ENCODE data around the gene TMEM255B. TPM values are rescaled to one million over a fixed set of nuclear protein-coding genes. Genes with fewer than 3 reads are reported as not detected.

Gene TMEM255B
- total and polyA plus RNA-seq, 2 of the 4 experiments (the other 2 are of a cell fraction), result 0.36 to 0.94 TPM

DNA sequence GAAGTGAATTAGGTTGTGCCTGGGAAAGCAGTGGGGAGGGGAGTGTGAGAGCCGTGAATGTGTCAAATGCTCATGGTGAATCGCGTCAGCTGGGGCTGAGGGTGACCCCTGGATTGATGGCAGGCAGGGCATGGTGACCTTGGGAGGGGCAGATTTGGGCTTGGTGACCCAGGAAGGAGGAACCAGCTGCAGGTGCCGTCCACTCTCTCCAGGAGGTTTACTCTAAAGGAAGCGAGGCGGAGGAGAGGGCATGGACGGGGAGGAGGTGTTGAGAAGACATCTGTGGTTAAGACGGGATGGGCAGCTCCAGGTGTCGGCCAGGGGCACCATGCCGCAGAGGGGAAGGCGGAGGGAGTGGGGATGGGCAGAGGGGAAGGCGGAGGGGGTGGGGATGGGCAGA, 28.7 kb downstream of the TMEM255B start:
- TF ChIP-seq MXI1 (IDR thresholded peaks at IDR 0.05; ENCODE audit: borderline replicate concordance, low read depth, low read length) (no peak), MAZ (IDR thresholded peaks at IDR 0.05; ENCODE audit: borderline replicate concordance, low read depth, low read length) (no peak), FOS (IDR thresholded peaks at IDR 0.05; ENCODE audit: low read depth, low read length) (no peak), POLR2A (IDR thresholded peaks at IDR 0.05; ENCODE audit: low read depth, low read length) (no peak), BHLHE40 (IDR thresholded peaks at IDR 0.05; ENCODE audit: low read depth, low read length) (no peak), MAFK (IDR thresholded peaks at IDR 0.05; ENCODE audit: low read depth, low read length) (no peak), RFX5 (IDR thresholded peaks at IDR 0.05; ENCODE audit: low read depth, low read length) (no peak), SMC3 (IDR thresholded peaks at IDR 0.05; ENCODE audit: low read depth, low read length) (no peak), NFE2L2 (IDR thresholded peaks at IDR 0.05; ENCODE audit: low read depth, low read length) (no peak), CHD1 (IDR thresholded peaks at IDR 0.05; ENCODE audit: low read depth, low read length) (no peak), RCOR1 (IDR thresholded peaks at IDR 0.05; ENCODE audit: insufficient replicate concordance, low read length) (no peak), RAD21 (IDR thresholded peaks at IDR 0.05; ENCODE audit: low read length) (no peak), CEBPB (IDR thresholded peaks at IDR 0.05; ENCODE audit: low read depth, low read length) (no peak)
- TF ChIP-seq, protein P1, sequence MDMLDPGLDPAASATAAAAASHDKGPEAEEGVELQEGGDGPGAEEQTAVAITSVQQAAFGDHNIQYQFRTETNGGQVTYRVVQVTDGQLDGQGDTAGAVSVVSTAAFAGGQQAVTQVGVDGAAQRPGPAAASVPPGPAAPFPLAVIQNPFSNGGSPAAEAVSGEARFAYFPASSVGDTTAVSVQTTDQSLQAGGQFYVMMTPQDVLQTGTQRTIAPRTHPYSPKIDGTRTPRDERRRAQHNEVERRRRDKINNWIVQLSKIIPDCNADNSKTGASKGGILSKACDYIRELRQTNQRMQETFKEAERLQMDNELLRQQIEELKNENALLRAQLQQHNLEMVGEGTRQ (IDR thresholded peaks at IDR 0.05; ENCODE audit: low read depth, low read length), result no peak
- TF ChIP-seq, protein P2, sequence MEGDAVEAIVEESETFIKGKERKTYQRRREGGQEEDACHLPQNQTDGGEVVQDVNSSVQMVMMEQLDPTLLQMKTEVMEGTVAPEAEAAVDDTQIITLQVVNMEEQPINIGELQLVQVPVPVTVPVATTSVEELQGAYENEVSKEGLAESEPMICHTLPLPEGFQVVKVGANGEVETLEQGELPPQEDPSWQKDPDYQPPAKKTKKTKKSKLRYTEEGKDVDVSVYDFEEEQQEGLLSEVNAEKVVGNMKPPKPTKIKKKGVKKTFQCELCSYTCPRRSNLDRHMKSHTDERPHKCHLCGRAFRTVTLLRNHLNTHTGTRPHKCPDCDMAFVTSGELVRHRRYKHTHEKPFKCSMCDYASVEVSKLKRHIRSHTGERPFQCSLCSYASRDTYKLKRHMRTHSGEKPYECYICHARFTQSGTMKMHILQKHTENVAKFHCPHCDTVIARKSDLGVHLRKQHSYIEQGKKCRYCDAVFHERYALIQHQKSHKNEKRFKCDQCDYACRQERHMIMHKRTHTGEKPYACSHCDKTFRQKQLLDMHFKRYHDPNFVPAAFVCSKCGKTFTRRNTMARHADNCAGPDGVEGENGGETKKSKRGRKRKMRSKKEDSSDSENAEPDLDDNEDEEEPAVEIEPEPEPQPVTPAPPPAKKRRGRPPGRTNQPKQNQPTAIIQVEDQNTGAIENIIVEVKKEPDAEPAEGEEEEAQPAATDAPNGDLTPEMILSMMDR (conservative IDR thresholded peaks at IDR 0.05; ENCODE audit: low read depth, low read length), result no peak
- TF ChIP-seq, protein P3, sequence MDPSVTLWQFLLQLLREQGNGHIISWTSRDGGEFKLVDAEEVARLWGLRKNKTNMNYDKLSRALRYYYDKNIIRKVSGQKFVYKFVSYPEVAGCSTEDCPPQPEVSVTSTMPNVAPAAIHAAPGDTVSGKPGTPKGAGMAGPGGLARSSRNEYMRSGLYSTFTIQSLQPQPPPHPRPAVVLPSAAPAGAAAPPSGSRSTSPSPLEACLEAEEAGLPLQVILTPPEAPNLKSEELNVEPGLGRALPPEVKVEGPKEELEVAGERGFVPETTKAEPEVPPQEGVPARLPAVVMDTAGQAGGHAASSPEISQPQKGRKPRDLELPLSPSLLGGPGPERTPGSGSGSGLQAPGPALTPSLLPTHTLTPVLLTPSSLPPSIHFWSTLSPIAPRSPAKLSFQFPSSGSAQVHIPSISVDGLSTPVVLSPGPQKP (IDR thresholded peaks at IDR 0.05; ENCODE audit: borderline replicate concordance, low read depth, low read length), result no peak
- no TSS peak for BruUV-seq (replicated peaks)
- no peak overlapping the region for H2BK120ac ChIP-seq (ENCODE audit: low read depth, low read length)
- no peak overlapping the region for H4K8ac ChIP-seq (ENCODE audit: low read depth in 2 of 2, low read length in 2 of 2)
- peaks cover 6% of the 10 kb centered on the region; the same call in 1 of the 2 replicates for H3K4me1 ChIP-seq (ENCODE audit: control insufficient read depth, insufficient read depth, low read length)
- H2AK5ac ChIP-seq (ENCODE audit: low read depth, low read length), result no peak overlapping the region
- no peak overlapping the region for H3K4me3 ChIP-seq (ENCODE audit: insufficient read depth, low read depth, low read length)
- H3K9me1 ChIP-seq (ENCODE audit: insufficient read depth, low read length), result peaks cover 10% of the 10 kb centered on the region
- CTCF ChIA-PET, result no interaction called here
- H3K18ac ChIP-seq (ENCODE audit: low read depth, low read length), result no peak overlapping the region
- no peak overlapping the region for H2BK20ac ChIP-seq (ENCODE audit: low read depth, low read length)
- no peak overlapping the region for H3K27ac ChIP-seq (ENCODE audit: insufficient read depth, low read length)
- no peak overlapping the region for H3K4ac ChIP-seq (ENCODE audit: low read depth, low read length)
- H2BK5ac ChIP-seq (ENCODE audit: low read depth, low read length, poor library complexity, severe bottlenecking), result no peak overlapping the region
- H3K56ac ChIP-seq (ENCODE audit: extremely low read depth, insufficient read depth, low read length), result no peak overlapping the region
- H3K14ac ChIP-seq (replicated peaks; ENCODE audit: low read depth, low read length), result no peak overlapping the region
- H4K5ac ChIP-seq (ENCODE audit: low read depth, low read length), result no peak overlapping the region
- WGBS, 2 experiments (ENCODE audit: extremely low coverage in 2 of 2, insufficient read length in 1 of 2), result 80% methylated on average over 1 of the region's 12 CpGs; no CpG with 5 or more reads in 1 of the 2 experiments
- no peak overlapping the region for H3K9ac ChIP-seq (ENCODE audit: low read depth, low read length)
- H2AFZ ChIP-seq (replicated peaks; ENCODE audit: low read length, poor library complexity), result no peak overlapping the region
- dilution Hi-C loops (cut with HindIII; ENCODE audit: low sequenced_read_pairs, unreplicated experiment), result no loop called here
- H2AK9ac ChIP-seq (replicated peaks; ENCODE audit: low read depth, low read length, poor library complexity), result no peak overlapping the region
- H2BK15ac ChIP-seq (ENCODE audit: low read depth, low read length), result no peak overlapping the region
- H3K27me3 ChIP-seq (ENCODE audit: control insufficient read depth, insufficient read depth, low read length), result peaks cover 18% of the 10 kb centered on the region
- H4K20me1 ChIP-seq (ENCODE audit: insufficient read depth, low read length), result peaks cover 7% of the 10 kb centered on the region; the same call in 1 of the 2 replicates
- in situ Hi-C loops (cut with MboI; ENCODE audit: low sequenced_read_pairs), result no loop called here
- no peak overlapping the region for H3K23ac ChIP-seq (ENCODE audit: low read depth, low read length)
- no peaks in the 10 kb centered on the region for H3K36me3 ChIP-seq (ENCODE audit: control insufficient read depth, insufficient read depth, low read length)
- no peak overlapping the region for H3K4me2 ChIP-seq (ENCODE audit: low read depth, low read length)
- DNase-seq, result no peak
- POLR2A ChIA-PET (ENCODE audit: unreplicated experiment), result no interaction called here
- intact Hi-C loops (cut with micrococcal nuclease), result no loop called here
- H4K91ac ChIP-seq (ENCODE audit: insufficient read depth, low read depth, low read length), result no peak overlapping the region
- peaks cover 4% of the 10 kb centered on the region for H3K9me3 ChIP-seq (ENCODE audit: control insufficient read depth, insufficient read depth, low read length)
- ATAC-seq (ENCODE audit: low read depth), result no peak
- peaks cover 0 to 5% of the 10 kb centered on the region in 2 experiments; a peak in 1 of 4 replicates for H3K79me1 ChIP-seq (ENCODE audit: low read depth in 1 of 2, low read length in 2 of 2)

Measured in IMR-90 (cell line).